T47D (cell line): ENCODE results near the gene IAH1.

Experiments
- DNase-seq, 2 experiments: peaks; one replicate each; pipeline versions ENCODE4 v3.0.0 to v3.0.0-alpha.2; 2011 to 2012; ENCODE audit warnings: low read depth in 1 of 2, low spot score in 1 of 2
- JUND ChIP-seq: IDR thresholded peaks from 2 replicates; pipeline ENCODE4 v1.6.1; 2012; ENCODE audit warnings: low read depth
- in situ Hi-C: cut with HindIII; loops from 2 replicates; pipeline ENCODE4 v1.10.0; 2016; ENCODE audit warnings: low sequenced_read_pairs, low pct_unique_long_range_greater_than_20kb

The IAH1 gene

DNA sequence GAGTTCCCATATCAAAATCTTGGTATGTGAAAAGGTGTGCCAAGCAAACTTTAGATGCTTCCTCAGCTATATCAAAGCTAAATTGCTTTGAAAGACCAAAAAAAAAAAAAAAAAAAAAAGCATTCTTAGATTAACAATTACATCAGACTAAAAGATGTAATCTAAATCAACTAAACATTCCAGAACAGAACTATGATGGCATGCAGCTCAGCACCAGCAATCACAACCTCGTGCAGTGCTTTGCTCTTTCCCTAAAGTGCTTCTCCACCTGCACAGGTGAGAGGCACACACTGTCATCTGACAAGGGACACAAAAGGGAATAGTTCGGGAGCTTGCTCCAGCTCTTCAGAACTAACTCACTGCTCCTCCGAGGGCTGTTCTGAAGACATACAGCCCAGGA is 43.8 kb downstream of the IAH1 start:
- in situ Hi-C loops: no loop called here
- DNase-seq: peak in 1 of 2 experiments; percentile 0
- no peak for TF ChIP-seq JUND

DNA sequence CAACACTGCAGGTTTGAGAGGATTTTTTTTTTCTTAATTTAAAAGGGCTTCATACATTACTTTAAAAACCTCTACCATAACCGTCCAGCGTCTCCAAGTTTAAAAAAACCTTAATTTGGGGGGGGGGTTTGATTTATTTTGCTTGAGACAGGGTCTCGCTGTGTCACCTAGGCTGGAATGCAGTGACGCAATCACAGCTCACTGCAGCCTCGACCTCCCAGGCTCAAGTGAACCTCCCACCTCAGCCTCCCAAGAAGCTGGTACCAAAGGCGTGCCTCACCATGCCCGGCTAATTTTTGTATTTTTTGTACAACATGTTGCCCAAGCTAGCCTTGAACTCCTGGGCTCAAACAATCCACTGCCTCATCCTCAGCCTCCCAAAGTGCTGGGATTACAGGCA is 44.4 kb downstream of the IAH1 start:
- in situ Hi-C loops: no loop called here
- DNase-seq: no peak
- TF ChIP-seq JUND: no peak

- in situ Hi-C loops: no loop called here
- DNase-seq: no peak
- TF ChIP-seq JUND: no peak
Observed at GRCh38 chr2:9519250-9519649, 44.9 kb downstream of the IAH1 start.

- TF ChIP-seq JUND: no peak
- DNase-seq: no peak
- in situ Hi-C loops: no loop called here
Observed at GRCh38 chr2:9524291-9524690, 49.9 kb downstream of the IAH1 start.

GRCh38 chr2:9525266-9525665 is 50.9 kb downstream of the IAH1 start:
- TF ChIP-seq JUND: no peak
- in situ Hi-C loops: no loop called here
- DNase-seq: no peak

DNA sequence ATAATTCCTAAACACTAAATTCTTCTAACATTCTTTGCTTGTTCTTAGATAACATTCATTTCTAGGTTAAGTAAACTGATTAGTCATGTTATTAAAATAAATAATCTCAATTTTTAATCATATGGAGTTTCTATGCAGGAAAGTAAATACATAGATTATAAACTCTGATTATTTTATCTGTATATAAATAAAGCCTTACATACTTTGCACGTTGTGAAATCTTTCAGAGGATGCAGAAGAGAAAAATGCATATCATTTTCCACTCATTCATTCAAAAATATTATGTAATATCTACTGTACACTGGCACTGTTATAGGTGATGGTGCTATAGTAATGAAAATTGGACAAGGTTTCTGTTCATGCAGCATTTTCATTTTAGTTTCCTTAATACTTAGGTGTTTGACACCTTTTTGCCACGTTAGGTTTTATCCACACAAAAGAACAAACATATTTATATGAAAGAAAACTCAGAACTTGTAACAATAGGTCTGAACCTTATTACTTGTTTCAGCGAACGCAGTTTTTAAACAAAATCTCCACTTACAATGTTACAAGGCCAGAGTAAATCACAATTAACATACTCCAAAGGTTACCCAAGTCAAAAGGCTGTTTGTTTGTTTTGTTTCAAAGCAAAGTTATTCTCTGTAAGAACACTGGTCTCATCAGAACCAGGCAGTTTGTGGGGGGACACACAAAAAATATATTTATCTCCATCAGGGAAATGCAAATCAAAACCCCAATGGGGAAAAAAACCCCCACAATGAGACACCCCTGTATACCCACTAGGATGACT is 53.8 kb downstream of the IAH1 start:
- in situ Hi-C loops: no loop called here
- DNase-seq: no peak
- no peak for TF ChIP-seq JUND

DNA sequence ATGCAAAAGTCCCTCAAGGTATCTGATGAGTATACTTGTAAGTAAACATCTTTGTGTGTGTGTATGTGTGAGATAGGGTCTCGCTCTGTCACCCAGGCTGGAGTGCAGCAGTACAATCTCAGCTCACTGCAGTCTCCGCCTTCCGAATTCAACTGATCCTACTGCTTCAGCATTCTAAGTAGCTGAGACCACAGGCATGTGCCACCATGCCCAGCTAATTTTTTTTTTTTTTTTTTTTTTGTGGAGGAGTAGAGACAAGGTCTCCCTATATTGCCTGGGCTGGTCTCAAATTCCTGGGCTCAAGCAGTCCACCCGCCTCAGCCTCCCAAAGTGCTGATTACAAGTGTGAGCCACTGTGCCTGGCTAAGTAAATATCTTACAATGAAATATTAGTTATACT is 58.1 kb downstream of the IAH1 start:
- in situ Hi-C loops: no loop called here
- no peak for DNase-seq
- TF ChIP-seq JUND: no peak

GRCh38 chr2:9533663-9534062 is 59.3 kb downstream of the IAH1 start:
- TF ChIP-seq JUND: no peak
- in situ Hi-C loops: no loop called here
- no peak for DNase-seq

DNA sequence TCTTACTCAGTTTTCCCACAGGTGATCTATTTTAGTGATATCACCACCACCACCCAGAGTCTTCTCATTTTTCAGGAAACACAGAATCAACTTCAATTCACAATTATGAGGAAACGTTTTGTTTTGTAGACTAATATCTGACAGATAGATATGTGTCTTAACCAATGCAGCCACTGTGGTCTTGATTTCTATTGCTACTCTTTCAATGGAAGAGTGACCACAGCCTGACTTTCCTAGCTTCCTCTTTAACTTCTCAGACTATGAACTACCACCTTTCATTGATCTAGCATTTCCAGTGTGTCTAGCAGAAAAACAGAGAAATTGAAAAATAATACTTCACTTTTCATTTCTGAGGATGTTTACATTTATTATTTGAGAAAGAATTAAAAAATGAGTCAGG is 60.8 kb downstream of the IAH1 start:
- no peak for TF ChIP-seq JUND
- no peak for DNase-seq
- in situ Hi-C loops: no loop called here

DNA sequence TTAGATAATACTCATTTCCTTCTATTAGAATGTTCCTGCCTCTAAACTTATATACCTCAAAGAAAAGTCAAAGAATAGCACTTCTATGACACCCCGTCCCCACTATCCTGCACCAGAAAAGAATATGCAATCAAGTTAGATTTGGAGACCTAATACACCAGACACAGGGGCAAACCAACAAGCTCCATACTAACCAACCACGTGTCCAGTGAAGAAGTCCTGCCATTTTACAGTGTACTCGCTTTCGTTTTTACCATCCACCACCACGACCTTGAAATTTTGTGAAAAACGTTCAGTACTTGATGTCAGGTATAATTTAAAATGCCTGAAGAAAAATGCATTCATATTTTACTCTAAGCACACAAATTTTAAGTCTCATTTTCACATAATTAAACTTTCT is 62.2 kb downstream of the IAH1 start:
- no peak for DNase-seq
- TF ChIP-seq JUND: no peak
- in situ Hi-C loops: no loop called here

DNA sequence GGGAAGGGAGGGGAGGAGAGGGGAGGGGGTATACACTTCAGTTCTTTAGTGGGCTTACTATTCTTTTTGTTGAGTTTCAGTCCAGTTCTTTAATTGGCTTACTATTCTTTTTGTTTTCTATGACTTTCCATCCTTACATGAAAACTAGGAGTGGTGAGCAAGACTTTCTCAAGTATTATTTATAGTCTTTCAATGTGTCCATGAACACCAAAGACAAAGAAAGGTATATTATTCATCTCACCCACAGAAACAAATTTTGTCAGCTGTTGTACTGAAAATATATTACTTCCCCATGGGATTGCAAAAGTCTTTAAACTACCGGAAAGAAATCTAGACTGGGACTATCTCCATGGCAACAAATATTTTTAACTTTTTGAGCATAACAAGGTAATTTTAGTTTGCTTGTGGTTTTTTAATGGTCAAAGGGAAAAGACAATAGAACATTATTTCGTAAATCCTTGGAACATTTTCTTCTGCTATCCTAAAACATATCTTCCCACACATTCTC is 63.7 kb downstream of the IAH1 start:
- no peak for TF ChIP-seq JUND
- DNase-seq: no peak
- in situ Hi-C loops: no loop called here
